ENCODE results near the gene IGSF9. TPM values are rescaled to one million over a fixed set of nuclear protein-coding genes. Genes with fewer than 3 reads are reported as not detected.

Gene IGSF9
- total and polyA plus RNA-seq, 2 of the 13 experiments (the other 11 are each of a cell fraction or from before 2014, with no cell fraction given): 0.03 TPM; not detected in 1

- DNase-seq (ENCODE audit: low spot score): no peak
- intact Hi-C loops (cut with micrococcal nuclease; ENCODE audit: unreplicated experiment): no loop called here
- no peak for TF ChIP-seq RELA (CRISPR knock-in tag; IDR thresholded peaks at IDR 0.05)
- TF ChIP-seq, protein P1, sequence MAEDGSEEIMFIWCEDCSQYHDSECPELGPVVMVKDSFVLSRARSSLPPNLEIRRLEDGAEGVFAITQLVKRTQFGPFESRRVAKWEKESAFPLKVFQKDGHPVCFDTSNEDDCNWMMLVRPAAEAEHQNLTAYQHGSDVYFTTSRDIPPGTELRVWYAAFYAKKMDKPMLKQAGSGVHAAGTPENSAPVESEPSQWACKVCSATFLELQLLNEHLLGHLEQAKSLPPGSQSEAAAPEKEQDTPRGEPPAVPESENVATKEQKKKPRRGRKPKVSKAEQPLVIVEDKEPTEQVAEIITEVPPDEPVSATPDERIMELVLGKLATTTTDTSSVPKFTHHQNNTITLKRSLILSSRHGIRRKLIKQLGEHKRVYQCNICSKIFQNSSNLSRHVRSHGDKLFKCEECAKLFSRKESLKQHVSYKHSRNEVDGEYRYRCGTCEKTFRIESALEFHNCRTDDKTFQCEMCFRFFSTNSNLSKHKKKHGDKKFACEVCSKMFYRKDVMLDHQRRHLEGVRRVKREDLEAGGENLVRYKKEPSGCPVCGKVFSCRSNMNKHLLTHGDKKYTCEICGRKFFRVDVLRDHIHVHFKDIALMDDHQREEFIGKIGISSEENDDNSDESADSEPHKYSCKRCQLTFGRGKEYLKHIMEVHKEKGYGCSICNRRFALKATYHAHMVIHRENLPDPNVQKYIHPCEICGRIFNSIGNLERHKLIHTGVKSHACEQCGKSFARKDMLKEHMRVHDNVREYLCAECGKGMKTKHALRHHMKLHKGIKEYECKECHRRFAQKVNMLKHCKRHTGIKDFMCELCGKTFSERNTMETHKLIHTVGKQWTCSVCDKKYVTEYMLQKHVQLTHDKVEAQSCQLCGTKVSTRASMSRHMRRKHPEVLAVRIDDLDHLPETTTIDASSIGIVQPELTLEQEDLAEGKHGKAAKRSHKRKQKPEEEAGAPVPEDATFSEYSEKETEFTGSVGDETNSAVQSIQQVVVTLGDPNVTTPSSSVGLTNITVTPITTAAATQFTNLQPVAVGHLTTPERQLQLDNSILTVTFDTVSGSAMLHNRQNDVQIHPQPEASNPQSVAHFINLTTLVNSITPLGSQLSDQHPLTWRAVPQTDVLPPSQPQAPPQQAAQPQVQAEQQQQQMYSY (CRISPR knock-in tag; IDR thresholded peaks at IDR 0.05): peak; percentile 48; the same call in 1 of the 2 replicates
- no peak for TF ChIP-seq REL (CRISPR knock-in tag; conservative IDR thresholded peaks at IDR 0.05)
- no peak for TF ChIP-seq ZSCAN12 (CRISPR knock-in tag; IDR thresholded peaks at IDR 0.05)
- no peaks in the 10 kb centered on the region for H3K4me1 ChIP-seq (ENCODE audit: insufficient read depth, low read length)
- peaks cover 0 to 3% of the 10 kb centered on the region in 2 experiments; a peak in 2 of 5 replicates for H3K27me3 ChIP-seq (ENCODE audit: control insufficient read depth in 1 of 2, insufficient read depth in 2 of 2, low read length in 2 of 2)
- no peak overlapping the region for H3K4me3 ChIP-seq (replicated peaks in 1 of 3; ENCODE audit: insufficient read depth in 1 of 3, low read depth in 2 of 3, low read length in 3 of 3)
- H4K20me1 ChIP-seq (ENCODE audit: insufficient read depth, low read length): no peaks in the 10 kb centered on the region
- no peak overlapping the region for H3K4me2 ChIP-seq (ENCODE audit: low read depth, low read length)
- in situ Hi-C loops (cut with HindIII; ENCODE audit: extremely low pct_ligation_motif_present, low pct_unique_long_range_greater_than_20kb): no loop called here
- no peak overlapping the region for H3K9ac ChIP-seq (ENCODE audit: insufficient read depth, low read depth, low read length)
- no peak overlapping the region for H2AFZ ChIP-seq (ENCODE audit: low read length)
- CTCF ChIA-PET (ENCODE audit: low intra/inter-chr PET ratio, low total read pairs): no interaction called here
- 34% methylated on average over 6 of the region's 6 CpGs for WGBS (ENCODE audit: low lambda C conversion rate)
- no peaks in the 10 kb centered on the region for H3K36me3 ChIP-seq (replicated peaks in 1 of 2; ENCODE audit: control insufficient read depth in 1 of 2, insufficient read depth in 2 of 2, low read length in 2 of 2)
- no peak for FAIRE-seq
- no TSS peak for BruUV-seq (replicated peaks)
- POLR2A ChIA-PET: no interaction called here
- H3K79me2 ChIP-seq (ENCODE audit: insufficient read depth, low read length): no peaks in the 10 kb centered on the region
- ATAC-seq: no peak
- H3K27ac ChIP-seq (ENCODE audit: extremely low read length, insufficient read depth, low read length): no peak overlapping the region
- H3K9me3 ChIP-seq (ENCODE audit: low read length): no peaks in the 10 kb centered on the region
Measured at GRCh38 chr1:159895836-159896545, 49.4 kb downstream of the IGSF9 start.
